Measurements from ENCODE around the gene HSPA1A. TPM values are rescaled to one million over a fixed set of nuclear protein-coding genes. Genes with fewer than 3 reads are reported as not detected.
A peak's percentile ranks its signal among the peaks of the same experiment; 100 is the strongest.

The HSPA1A gene
- total and polyA plus RNA-seq, 9 of the 15 experiments (the other 6 are each of a cell fraction or from before 2014, with no cell fraction given): 2.2 to 273 (median 107) TPM

DNA sequence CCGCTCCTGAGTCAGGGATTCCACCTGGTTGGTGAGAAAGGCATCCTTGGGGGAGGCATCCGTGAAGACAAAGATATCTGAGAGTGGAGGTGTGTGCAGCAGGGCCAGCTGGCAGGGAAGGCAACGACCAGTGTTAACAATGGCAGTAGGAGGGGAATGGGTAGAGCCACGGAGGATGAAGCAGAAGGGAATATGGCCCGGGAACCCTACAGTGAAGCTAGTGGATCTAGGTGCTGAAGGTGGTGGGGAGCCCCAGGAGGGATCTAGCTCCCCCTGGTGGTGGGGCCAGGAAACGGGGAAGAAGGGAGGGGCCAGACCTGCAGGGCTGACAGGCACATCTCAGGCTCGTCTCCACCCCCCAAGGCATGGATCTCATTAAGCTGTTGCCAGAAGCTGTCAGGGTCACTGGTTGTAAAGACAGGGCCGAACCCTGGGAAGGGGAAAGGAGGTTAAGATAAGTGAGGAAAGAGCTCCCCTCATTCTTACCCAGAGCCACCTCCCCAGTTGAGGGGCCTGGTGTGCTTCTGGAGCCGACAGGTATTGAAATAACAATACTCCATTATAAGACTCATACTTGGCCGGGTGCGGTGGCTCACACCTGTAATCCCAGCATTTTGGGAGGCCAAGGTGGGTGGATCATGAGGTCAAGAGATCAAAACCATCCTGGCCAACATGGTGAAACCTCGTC lies 45.5 kb upstream of the HSPA1A start (continued):
- TF ChIP-seq KAT7 (CRISPR knock-in tag; IDR thresholded peaks at IDR 0.05; ENCODE audit: borderline replicate concordance): no peak; the same call in 1 of the 2 replicates
- no peak for TF ChIP-seq CAMTA2 (CRISPR knock-in tag; conservative IDR thresholded peaks at IDR 0.05)
- no peak for TF ChIP-seq POLR2A (conservative IDR thresholded peaks at IDR 0.05)
- TF ChIP-seq MTA3 (IDR thresholded peaks at IDR 0.05; ENCODE audit: borderline replicate concordance): peak; percentile 97
- TF ChIP-seq, protein P1, sequence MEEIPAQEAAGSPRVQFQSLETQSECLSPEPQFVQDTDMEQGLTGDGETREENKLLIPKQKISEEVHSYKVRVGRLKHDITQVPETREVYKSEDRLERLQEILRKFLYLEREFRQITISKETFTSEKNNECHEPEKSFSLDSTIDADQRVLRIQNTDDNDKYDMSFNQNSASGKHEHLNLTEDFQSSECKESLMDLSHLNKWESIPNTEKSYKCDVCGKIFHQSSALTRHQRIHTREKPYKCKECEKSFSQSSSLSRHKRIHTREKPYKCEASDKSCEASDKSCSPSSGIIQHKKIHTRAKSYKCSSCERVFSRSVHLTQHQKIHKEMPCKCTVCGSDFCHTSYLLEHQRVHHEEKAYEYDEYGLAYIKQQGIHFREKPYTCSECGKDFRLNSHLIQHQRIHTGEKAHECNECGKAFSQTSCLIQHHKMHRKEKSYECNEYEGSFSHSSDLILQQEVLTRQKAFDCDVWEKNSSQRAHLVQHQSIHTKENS (CRISPR knock-in tag; IDR thresholded peaks at IDR 0.05): no peak
- no peak for TF ChIP-seq ZNF23 (CRISPR knock-in tag; IDR thresholded peaks at IDR 0.05)
- 0 out of 2 replicates have a peak, but pooled peaks have one; percentile 53 for TF ChIP-seq ZNF668 (CRISPR knock-in tag; IDR thresholded peaks at IDR 0.05)
- no peak for TF ChIP-seq POLR2H (tag; IDR thresholded peaks at IDR 0.05; ENCODE audit: low read depth)
- TF ChIP-seq HCFC1 (IDR thresholded peaks at IDR 0.05; ENCODE audit: low read depth, low read length): peak; percentile 33; the same call in 1 of the 2 replicates
- no peak; the same call in 1 of the 2 replicates for TF ChIP-seq ZNF121 (CRISPR knock-in tag; conservative IDR thresholded peaks at IDR 0.05)
- TF ChIP-seq IFI16 (CRISPR knock-in tag; IDR thresholded peaks at IDR 0.05): no peak
- TF ChIP-seq ZNF311 (CRISPR knock-in tag; IDR thresholded peaks at IDR 0.05): no peak
- TF ChIP-seq, protein P2, sequence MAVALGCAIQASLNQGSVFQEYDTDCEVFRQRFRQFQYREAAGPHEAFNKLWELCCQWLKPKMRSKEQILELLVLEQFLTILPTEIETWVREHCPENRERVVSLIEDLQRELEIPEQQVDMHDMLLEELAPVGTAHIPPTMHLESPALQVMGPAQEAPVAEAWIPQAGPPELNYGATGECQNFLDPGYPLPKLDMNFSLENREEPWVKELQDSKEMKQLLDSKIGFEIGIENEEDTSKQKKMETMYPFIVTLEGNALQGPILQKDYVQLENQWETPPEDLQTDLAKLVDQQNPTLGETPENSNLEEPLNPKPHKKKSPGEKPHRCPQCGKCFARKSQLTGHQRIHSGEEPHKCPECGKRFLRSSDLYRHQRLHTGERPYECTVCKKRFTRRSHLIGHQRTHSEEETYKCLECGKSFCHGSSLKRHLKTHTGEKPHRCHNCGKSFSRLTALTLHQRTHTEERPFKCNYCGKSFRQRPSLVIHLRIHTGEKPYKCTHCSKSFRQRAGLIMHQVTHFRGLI (CRISPR knock-in tag; IDR thresholded peaks at IDR 0.05): no peak
- TF ChIP-seq, protein P3, sequence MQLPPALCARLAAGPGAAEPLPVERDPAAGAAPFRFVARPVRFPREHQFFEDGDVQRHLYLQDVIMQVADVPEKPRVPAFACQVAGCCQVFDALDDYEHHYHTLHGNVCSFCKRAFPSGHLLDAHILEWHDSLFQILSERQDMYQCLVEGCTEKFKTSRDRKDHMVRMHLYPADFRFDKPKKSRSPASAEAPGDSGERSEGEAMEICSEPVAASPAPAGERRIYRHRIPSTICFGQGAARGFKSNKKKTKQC (CRISPR knock-in tag; IDR thresholded peaks at IDR 0.05): no peak
- no peak for TF ChIP-seq ZNF124 (CRISPR knock-in tag; IDR thresholded peaks at IDR 0.05)
- TF ChIP-seq ZNF316 (IDR thresholded peaks at IDR 0.05): 0 out of 2 replicates have a peak, but pooled peaks have one; percentile 26
- TF ChIP-seq, protein P4, sequence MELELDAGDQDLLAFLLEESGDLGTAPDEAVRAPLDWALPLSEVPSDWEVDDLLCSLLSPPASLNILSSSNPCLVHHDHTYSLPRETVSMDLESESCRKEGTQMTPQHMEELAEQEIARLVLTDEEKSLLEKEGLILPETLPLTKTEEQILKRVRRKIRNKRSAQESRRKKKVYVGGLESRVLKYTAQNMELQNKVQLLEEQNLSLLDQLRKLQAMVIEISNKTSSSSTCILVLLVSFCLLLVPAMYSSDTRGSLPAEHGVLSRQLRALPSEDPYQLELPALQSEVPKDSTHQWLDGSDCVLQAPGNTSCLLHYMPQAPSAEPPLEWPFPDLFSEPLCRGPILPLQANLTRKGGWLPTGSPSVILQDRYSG (tag; conservative IDR thresholded peaks at IDR 0.05; ENCODE audit: low read depth): no peak
- TF ChIP-seq, protein P5, sequence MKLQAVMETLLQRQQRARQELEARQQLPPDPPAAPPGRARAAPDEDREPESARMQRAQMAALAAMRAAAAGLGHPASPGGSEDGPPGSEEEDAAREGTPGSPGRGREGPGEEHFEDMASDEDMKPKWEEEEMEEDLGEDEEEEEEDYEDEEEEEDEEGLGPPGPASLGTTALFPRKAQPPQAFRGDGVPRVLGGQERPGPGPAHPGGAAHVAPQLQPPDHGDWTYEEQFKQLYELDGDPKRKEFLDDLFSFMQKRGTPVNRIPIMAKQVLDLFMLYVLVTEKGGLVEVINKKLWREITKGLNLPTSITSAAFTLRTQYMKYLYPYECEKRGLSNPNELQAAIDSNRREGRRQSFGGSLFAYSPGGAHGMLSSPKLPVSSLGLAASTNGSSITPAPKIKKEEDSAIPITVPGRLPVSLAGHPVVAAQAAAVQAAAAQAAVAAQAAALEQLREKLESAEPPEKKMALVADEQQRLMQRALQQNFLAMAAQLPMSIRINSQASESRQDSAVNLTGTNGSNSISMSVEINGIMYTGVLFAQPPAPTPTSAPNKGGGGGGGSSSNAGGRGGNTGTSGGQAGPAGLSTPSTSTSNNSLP (IDR thresholded peaks at IDR 0.05; ENCODE audit: borderline replicate concordance, low read depth, low read length): no peak
- peak; percentile 79 for TF ChIP-seq KLF13 (tag; IDR thresholded peaks at IDR 0.05; ENCODE audit: borderline replicate concordance, low read depth)
